GM23338 (cell line): ENCODE results near the gene HJURP. TPM values are rescaled to one million over a fixed set of nuclear protein-coding genes. Genes with fewer than 3 reads are reported as not detected.

Experiments used
- ATAC-seq: fragments of 200-7000 bp; cut with Tn5 transposase; 3 replicates; pipeline ENCODE4 v1.9.1; 2020
- DNase-seq: peaks from one replicate; pipeline ENCODE4 v3.0.0-alpha.2; 2015; ENCODE audit warnings: low spot score
- H2AFZ ChIP-seq: fragments of 200-600 bp; sonication (generic); 2 replicates; pipeline ENCODE4 v1.8.0; 2016; ENCODE audit warnings: antibody characterized with exemption, mild to moderate bottlenecking, moderate library complexity
- H3F3A ChIP-seq: fragments of 200-600 bp; sonication (generic); replicated peaks from 2 replicates; pipeline ENCODE4 v1.8.0; 2017; ENCODE audit warnings: antibody characterized with exemption, mixed run types, low read depth
- H3K27ac ChIP-seq: fragments of 200-600 bp; sonication (generic); 2 replicates; pipeline ENCODE4 v1.6.1; 2016; ENCODE audit warnings: low read depth
- H3K27me3 ChIP-seq: fragments of 200-600 bp; sonication (generic); 2 replicates; pipeline ENCODE4 v1.8.0; 2016; ENCODE audit warnings: mild to moderate bottlenecking, mixed run types, moderate library complexity; ENCODE audit not compliant: insufficient read depth
- H3K36me3 ChIP-seq: fragments of 200-600 bp; sonication (generic); 2 replicates; pipeline ENCODE4 v1.8.0; 2016; ENCODE audit warnings: mild to moderate bottlenecking; ENCODE audit not compliant: insufficient read depth
- H3K4me1 ChIP-seq: fragments of 200-600 bp; sonication (generic); 2 replicates; pipeline ENCODE4 v1.8.0; 2016; ENCODE audit warnings: mild to moderate bottlenecking, moderate library complexity; ENCODE audit not compliant: insufficient read depth
- H3K4me2 ChIP-seq: fragments of 200-600 bp; sonication (generic); 2 replicates; pipeline ENCODE4 v1.7.1; 2017; ENCODE audit warnings: mixed run types
- H3K4me3 ChIP-seq: fragments of 200-600 bp; sonication (generic); 2 replicates; pipeline ENCODE4 v1.6.1; 2016; ENCODE audit warnings: mixed run types
- H3K79me2 ChIP-seq: fragments of 200-600 bp; sonication (generic); replicated peaks from 2 replicates; pipeline ENCODE4 v1.8.0; 2017; ENCODE audit warnings: mild to moderate bottlenecking; ENCODE audit not compliant: insufficient read depth
- H3K9me2 ChIP-seq: fragments of 200-600 bp; sonication (generic); 2 replicates; pipeline ENCODE4 v1.8.0; 2017; ENCODE audit not compliant: insufficient read depth
- H4K20me1 ChIP-seq: fragments of 200-600 bp; sonication (generic); replicated peaks from 2 replicates; pipeline ENCODE4 v1.8.0; 2017; ENCODE audit warnings: mild to moderate bottlenecking; ENCODE audit not compliant: insufficient read depth
- H3K27ac Mint-ChIP-seq: 2 replicates; pipeline ENCODE4 v1.8.0; 2020; ENCODE audit warnings: inconsistent platforms, mild to moderate bottlenecking, moderate library complexity, mixed read lengths
- H3K27me3 Mint-ChIP-seq: 3 replicates; pipeline ENCODE4 v1.8.0; 2022; ENCODE audit warnings: low read depth, mild to moderate bottlenecking, moderate library complexity, mixed read lengths, inconsistent platforms; ENCODE audit not compliant: insufficient read depth, poor library complexity
- H3K36me3 Mint-ChIP-seq: 3 replicates; pipeline ENCODE4 v1.8.0; 2021; ENCODE audit warnings: low read depth, mild to moderate bottlenecking, inconsistent platforms, moderate library complexity, mixed read lengths
- H3K4me1 Mint-ChIP-seq: 3 replicates; pipeline ENCODE4 v1.8.0; 2020; ENCODE audit warnings: mild to moderate bottlenecking, inconsistent platforms, mixed read lengths
- H3K4me3 Mint-ChIP-seq: 3 replicates; pipeline ENCODE4 v1.8.0; 2021; ENCODE audit warnings: moderate library complexity, mild to moderate bottlenecking, inconsistent platforms, mixed read lengths
- H3K9me3 Mint-ChIP-seq: 3 replicates; pipeline ENCODE4 v1.8.0; 2020; ENCODE audit warnings: moderate library complexity, mild to moderate bottlenecking, inconsistent platforms, mixed read lengths
- CREB1 ChIP-seq: fragments of 250-450 bp; sonication (Bioruptor Pico); IDR thresholded peaks from 2 replicates; pipeline ENCODE4 v1.5.0; 2020; ENCODE audit warnings: low read depth, mild to moderate bottlenecking, moderate library complexity
- JUNB ChIP-seq: IDR thresholded peaks from one replicate; pipeline ENCODE4 v1.6.1; 2016; ENCODE audit warnings: antibody characterized with exemption; ENCODE audit not compliant: unreplicated experiment
- POLR2AphosphoS5 ChIP-seq: IDR thresholded peaks from 2 replicates; pipeline ENCODE4 v1.6.1; 2016; ENCODE audit warnings: antibody characterized with exemption, low read depth
- ZNF114 ChIP-seq: fragments of 250-450 bp; sonication (Bioruptor Pico); IDR thresholded peaks from 2 replicates; pipeline ENCODE4 v1.5.0; 2020; ENCODE audit warnings: mild to moderate bottlenecking, moderate library complexity
- ZNF462 ChIP-seq: fragments of 250-450 bp; sonication (Bioruptor Pico); IDR thresholded peaks from 2 replicates; pipeline ENCODE4 v1.5.0; 2020; ENCODE audit warnings: mild to moderate bottlenecking, moderate library complexity
- polyA plus RNA-seq: library from polyadenylated mRNA; unstranded; fragments of >200 nt; fragmentation: Nextera tagmentation; extraction: Ambion mirVana; gene quantifications from 2 replicates; pipeline ENCODE4 v1.2.1, GENCODE V29; 2016
- total RNA-seq: library from RNA; depleted of rRNA; stranded (reverse); fragments of >200 nt; shearing (Covaris generic); gene quantifications from 2 replicates; pipeline ENCODE4 v1.2.3, GENCODE V29; 2014

HJURP gene
- total and polyA plus RNA-seq, 2 experiments from 2014 or later, result 42.9 to 49.2 TPM

DNA sequence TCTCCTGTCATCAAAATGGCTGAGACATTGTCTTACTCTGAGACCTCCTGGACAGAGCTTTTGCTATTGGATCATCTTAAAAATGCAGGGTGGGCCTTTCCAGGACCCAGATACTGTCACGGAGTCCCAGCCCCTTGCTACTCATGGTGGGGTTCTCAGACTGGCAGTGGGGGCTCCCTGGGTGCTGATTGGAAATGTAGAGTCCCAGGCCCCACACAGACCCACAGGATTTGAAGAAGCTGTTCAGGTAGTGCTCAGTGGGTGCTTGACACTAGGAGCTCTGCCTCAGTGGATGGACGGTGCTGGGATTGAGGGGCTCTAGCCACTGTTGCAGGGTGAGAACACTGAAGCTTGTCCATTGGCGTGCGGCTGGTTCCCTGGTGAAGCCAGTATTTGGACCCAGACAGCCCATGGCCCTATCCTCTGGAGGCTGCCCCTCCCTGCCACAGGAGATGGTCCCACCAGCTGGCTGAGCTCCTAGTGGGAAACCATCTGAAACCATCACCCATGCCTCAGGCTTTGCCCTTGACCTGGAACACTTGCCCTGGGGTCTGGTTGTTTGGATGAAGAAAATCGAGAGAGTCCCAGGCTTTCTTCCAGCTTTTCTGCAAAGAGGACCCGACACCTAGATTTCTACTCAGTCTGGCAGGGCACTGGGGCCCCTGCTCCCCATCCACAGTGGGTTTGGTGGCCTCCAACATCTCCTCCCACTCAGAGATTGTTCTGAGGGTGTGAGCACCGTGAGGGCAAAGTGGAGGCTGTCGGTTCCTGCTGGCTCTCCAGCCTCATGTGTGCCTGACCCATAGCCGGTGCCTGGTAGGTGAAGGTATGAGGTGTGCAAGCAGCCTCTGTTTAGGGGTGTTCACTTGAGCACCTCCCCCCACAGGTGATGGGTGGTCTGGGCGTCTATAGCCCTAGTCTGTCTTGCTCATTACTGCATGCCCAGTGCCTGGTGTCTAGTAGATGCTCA lies 46.1 kb downstream of the HJURP start:
- Histone ChIP-seq H4K20me1 (no peaks in the 10 kb centered on the region), H2AFZ (no peak overlapping the region), H3K4me2 (no peak overlapping the region), H3K4me1 (no peaks in the 10 kb centered on the region), H3K4me3 (no peak overlapping the region), H3K79me2 (no peaks in the 10 kb centered on the region), H3F3A (no peaks in the 10 kb centered on the region), H3K9me2 (no peaks in the 10 kb centered on the region; the same call in none of the 2 replicates), H3K27ac (no peak overlapping the region), H3K36me3 (no peaks in the 10 kb centered on the region), H3K27me3 (no peaks in the 10 kb centered on the region)
- ATAC-seq (no peak), DNase-seq (no peak)
- Mint-ChIP-seq H3K27me3 (peaks cover 2% of the 10 kb centered on the region), H3K9me3 (peaks cover 5% of the 10 kb centered on the region; the same call in 2 of the 3 replicates), H3K27ac (no peak overlapping the region), H3K4me3 (no peak overlapping the region), H3K36me3 (no peaks in the 10 kb centered on the region), H3K4me1 (no peaks in the 10 kb centered on the region)
- TF ChIP-seq POLR2AphosphoS5 (no peak), ZNF114 (CRISPR knock-in tag) (no peak), ZNF462 (CRISPR knock-in tag) (no peak), CREB1 (CRISPR knock-in tag) (no peak), JUNB (no peak)
